ENCODE measurements around the gene DAND5. TPM values are rescaled to one million over a fixed set of nuclear protein-coding genes. Genes with fewer than 3 reads are reported as not detected.

Gene DAND5
- total and polyA plus RNA-seq, 12 donors = 0.71 to 14.4 (median 9.7) TPM

DNA sequence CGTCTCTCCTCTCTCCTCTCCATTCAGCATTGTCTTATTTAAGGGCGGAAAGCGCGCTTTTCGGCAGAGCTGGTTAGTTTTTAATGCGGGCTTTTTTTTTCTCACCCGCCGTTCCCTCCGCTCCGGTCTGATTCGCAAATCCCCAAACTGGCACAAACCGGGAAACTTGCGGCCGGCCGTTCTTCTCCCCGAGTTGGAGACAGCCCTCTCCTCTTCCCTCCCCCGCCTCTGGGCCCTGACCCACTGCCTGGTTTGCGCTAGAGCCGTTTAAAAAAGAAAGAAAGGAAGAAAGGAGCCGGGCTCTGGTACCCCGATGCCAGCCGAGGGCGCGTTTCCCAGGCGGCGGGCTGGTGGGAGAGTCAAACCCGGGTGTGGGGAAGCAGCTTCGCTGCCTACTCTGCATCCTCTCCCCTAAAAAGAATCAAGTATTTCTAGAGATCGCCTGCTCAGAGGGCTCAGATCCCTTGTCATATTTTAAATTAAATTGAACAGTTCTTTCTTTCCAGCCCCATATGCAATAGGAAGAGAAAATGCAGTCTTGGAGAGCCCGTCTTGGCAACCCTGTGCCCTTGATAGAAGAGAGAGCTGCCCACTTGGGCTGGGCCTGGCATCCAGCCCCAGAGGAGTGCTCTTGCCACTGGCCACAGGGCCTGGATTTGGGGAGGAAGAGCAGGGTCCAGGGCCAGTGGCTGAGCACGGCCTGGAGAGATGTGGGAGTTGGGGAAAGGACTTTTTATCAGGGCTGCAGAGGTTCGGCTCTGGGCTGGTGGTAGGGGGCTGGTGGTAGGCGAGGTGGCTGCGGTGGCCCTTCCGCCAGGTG is 44.9 kb downstream of the DAND5 start:
- Histone ChIP-seq H3K9me3 (no peaks in the 10 kb centered on the region), H3K27ac (peak overlapping the region; percentile 46 to 96 (median 79)), H3K27me3 (peaks cover 0 to 62% (median 0%) of the 10 kb centered on the region in 7 donors), H3K36me3 (no peaks in the 10 kb centered on the region), H3K4me3 (peak overlapping the region in 8 of 10 donors; percentile 14 to 49 (median 42)), H3K4me1 (peaks cover 49 to 100% (median 87%) of the 10 kb centered on the region in 9 donors)
- no peak for ATAC-seq
- 64 to 75% methylated on average over 35 of the region's 35 CpGs for WGBS, 2 donors
- DNase-seq = no peak
- TF ChIP-seq, protein P1, sequence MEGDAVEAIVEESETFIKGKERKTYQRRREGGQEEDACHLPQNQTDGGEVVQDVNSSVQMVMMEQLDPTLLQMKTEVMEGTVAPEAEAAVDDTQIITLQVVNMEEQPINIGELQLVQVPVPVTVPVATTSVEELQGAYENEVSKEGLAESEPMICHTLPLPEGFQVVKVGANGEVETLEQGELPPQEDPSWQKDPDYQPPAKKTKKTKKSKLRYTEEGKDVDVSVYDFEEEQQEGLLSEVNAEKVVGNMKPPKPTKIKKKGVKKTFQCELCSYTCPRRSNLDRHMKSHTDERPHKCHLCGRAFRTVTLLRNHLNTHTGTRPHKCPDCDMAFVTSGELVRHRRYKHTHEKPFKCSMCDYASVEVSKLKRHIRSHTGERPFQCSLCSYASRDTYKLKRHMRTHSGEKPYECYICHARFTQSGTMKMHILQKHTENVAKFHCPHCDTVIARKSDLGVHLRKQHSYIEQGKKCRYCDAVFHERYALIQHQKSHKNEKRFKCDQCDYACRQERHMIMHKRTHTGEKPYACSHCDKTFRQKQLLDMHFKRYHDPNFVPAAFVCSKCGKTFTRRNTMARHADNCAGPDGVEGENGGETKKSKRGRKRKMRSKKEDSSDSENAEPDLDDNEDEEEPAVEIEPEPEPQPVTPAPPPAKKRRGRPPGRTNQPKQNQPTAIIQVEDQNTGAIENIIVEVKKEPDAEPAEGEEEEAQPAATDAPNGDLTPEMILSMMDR (IDR thresholded peaks at IDR 0.05) = no peak
- intact Hi-C loops (cut with DNase I) = no loop called here

DNA sequence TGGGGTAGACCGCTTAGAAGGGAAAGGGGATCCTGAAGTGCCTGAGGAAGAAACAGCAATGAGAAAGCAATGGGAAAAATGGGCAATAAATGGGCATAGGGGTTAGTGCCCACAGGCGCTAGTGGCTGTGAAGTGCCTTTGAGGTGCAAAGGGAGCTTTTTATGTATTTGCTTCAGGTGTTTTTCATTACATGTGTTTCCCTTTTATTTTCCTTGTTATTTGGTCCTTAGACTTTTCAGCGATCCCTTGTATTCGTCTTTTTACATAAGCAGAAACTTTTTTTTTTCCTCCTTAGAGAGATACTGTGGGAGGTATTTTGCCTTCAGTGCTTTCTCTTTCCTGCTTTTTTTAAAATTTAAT is 45.5 kb downstream of the DAND5 start:
- peaks cover 0 to 56% (median 0%) of the 10 kb centered on the region in 7 donors for H3K27me3 ChIP-seq
- peak overlapping the region in 4 of 10 donors; percentile 41 to 49 (median 42) for H3K4me3 ChIP-seq
- H3K27ac ChIP-seq = peak overlapping the region; percentile 46 to 96 (median 79)
- H3K9me3 ChIP-seq = no peaks in the 10 kb centered on the region
- H3K36me3 ChIP-seq = no peaks in the 10 kb centered on the region
- 87 to 88% methylated on average over 4 of the region's 4 CpGs for WGBS, 2 donors
- intact Hi-C loops (cut with DNase I) = loop anchor here in 1 of 10 donors (5.0 kb wide), 1 partner anchor 47 kb away; no protein-coding TSS in a partner anchor
- TF ChIP-seq, protein P1 (IDR thresholded peaks at IDR 0.05) = no peak
- ATAC-seq = no peak
- DNase-seq = no peak
- peaks cover 53 to 100% (median 87%) of the 10 kb centered on the region in 9 donors for H3K4me1 ChIP-seq

DNA sequence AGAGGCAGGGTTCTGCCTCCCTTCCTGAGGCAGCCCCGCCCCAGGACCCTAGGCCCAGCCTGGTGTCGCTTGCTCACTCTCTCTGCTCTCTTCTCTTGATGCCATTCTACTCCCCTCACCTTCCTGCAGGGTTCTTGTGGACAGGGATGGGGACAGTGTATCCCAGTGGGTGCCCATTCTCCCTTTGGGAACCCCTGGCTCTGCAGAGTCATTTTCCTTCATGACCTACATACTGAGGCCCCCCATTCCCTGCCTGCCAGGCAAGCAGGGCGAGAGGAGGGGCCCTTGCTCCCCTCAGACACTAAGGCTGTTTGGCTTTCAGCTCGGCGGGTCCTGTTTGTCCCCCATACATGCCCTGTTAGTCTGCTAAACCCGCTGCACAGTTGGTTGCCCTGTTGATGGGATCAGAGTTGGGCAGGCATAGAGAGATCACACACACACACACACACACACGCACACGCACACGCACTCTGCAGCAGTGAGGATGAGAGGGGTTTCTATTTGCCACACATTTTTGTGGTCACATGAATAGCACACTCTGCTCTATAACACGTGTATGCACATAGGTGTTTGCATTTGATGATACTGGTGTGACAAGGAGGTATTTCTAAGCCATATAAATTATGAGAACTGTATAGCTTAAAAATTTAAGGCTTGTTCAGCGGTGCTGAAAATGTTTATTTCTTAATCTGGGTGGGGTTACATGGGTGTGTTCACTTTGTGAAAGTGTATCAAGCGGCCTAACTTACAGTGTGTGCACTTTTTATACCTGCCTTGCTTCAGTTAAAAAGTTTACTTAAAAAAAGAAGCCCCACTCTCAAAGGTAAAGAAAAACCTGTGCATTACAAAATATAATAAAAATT is 46.2 kb downstream of the DAND5 start:
- Histone ChIP-seq H3K27me3 (peaks cover 0 to 49% (median 0%) of the 10 kb centered on the region in 7 donors), H3K4me1 (peaks cover 53 to 100% (median 87%) of the 10 kb centered on the region in 9 donors), H3K9me3 (no peaks in the 10 kb centered on the region), H3K27ac (peak overlapping the region in 9 of 10 donors; percentile 8 to 96 (median 78)), H3K4me3 (peak overlapping the region in 2 of 10 donors; percentile 42 to 49), H3K36me3 (no peaks in the 10 kb centered on the region)
- WGBS, 2 donors = 77 to 87% methylated on average over 12 of the region's 12 CpGs
- DNase-seq = peak in 1 of 2 donors; percentile 5
- ATAC-seq = no peak
- TF ChIP-seq, protein P1 (IDR thresholded peaks at IDR 0.05) = no peak
- intact Hi-C loops (cut with DNase I) = loop anchor here in 2 of 10 donors (2.0 to 5.0 kb wide), 2 partner anchors 17 to 47 kb away; no protein-coding TSS in a partner anchor

DNA sequence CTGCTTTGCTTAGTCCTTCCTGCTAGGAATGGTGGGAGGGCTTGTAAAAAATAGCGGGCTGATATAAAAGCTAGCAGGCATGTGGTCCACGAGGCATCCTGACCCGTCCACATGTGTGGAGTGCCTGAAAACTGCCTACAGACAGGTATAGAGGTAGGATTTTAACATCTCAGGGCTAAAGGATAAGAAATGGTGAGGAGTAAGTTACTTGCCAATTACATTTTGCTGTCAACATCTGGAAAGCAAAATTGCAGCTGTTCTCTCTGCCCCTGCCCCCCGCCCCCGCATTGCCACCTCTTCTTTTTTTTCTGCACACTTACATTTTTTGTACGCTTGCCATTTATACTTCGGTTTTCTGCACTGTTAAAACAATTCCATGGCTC is 46.9 kb downstream of the DAND5 start:
- Histone ChIP-seq H3K27ac (peak overlapping the region in 7 of 10 donors; percentile 30 to 96 (median 90)), H3K27me3 (peaks cover 0 to 43% (median 0%) of the 10 kb centered on the region in 7 donors), H3K9me3 (no peaks in the 10 kb centered on the region), H3K4me1 (peaks cover 53 to 99% (median 89%) of the 10 kb centered on the region in 9 donors), H3K36me3 (no peaks in the 10 kb centered on the region), H3K4me3 (peak overlapping the region in 1 of 10 donors; percentile 10)
- intact Hi-C loops (cut with DNase I) = loop anchor here in 2 of 10 donors (2.0 to 5.0 kb wide), 2 partner anchors 17 to 46 kb away; no protein-coding TSS in a partner anchor
- no peak for ATAC-seq
- no peak for DNase-seq
- TF ChIP-seq, protein P1 (IDR thresholded peaks at IDR 0.05) = no peak
- WGBS, 2 donors = 68% methylated on average over 7 of the region's 7 CpGs
